ENCODE measurements around the gene KRTAP9-2.
"Not testable (repeated sequence)": the region's sequence is repeated elsewhere in the genome, so short reads cannot be mapped to it uniquely, and the experiment has no call there.

The KRTAP9-2 gene

DNA sequence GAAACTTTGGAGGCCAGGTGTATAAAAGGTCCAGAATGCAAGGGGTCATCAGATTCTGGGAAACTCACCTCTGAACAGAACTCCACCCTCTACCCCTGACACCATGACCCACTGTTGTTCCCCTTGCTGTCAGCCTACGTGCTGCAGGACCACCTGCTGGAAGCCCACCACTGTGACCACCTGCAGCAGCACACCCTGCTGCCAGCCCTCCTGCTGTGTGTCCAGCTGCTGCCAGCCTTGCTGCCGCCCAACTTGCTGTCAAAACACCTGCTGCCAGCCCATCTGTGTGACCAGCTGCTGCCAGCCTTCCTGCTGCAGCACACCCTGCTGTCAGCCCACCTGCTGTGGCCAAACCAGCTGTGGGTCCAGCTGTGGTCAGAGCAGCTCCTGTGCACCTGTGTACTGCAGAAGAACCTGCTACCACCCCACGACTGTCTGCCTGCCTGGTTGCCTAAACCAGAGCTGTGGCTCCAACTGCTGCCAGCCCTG is 11.5 kb downstream of the KRTAP9-2 start, which contains the start of gene KRTAP9-8:
Gene KRTAP9-8, plus strand, starts transcription at position 51 of the 489 bp plus-strand sequence. Its CDS starts 53 bp downstream, at position 104.
- DNase-seq: not testable (repeated sequence)

DNA sequence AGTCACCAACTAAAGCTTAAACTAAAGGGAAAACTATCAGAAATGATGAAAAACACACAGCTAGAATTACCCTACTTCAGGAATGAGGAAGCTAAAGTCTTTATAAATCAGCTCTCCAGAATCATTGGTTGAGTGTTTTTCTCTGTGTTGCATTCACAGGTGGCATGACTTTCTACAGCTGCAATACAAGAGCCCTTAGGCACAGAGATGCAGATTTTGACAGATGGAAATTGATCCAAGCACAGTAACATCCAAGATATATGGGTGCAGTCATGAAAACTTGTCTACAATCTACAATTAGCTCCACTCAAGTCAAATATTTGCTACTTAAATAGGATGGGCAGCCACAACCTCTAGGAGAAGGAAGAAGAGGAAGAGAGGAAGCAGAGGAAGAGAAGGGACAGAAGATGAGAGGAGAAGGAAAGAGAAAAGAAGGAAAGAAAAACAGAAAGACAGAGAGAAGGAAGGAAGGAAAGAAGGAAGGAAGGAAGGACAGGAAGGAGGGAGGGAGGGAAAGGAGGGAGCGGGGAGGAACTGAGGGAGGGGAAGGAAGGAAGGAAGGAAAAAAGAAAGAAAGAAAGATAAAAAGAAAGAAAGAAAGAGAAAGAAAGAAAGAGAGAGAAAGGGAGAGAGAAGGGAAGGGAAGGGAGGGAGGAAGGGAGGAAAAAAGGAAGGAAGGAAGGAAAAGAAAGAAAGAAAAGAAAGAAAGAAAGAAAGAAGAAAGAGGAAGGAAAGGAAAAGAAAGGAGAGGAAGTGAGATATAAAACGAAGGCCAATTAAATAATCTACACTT is 20.7 kb downstream of the KRTAP9-2 start:
- DNase-seq: not testable (repeated sequence)

DNA sequence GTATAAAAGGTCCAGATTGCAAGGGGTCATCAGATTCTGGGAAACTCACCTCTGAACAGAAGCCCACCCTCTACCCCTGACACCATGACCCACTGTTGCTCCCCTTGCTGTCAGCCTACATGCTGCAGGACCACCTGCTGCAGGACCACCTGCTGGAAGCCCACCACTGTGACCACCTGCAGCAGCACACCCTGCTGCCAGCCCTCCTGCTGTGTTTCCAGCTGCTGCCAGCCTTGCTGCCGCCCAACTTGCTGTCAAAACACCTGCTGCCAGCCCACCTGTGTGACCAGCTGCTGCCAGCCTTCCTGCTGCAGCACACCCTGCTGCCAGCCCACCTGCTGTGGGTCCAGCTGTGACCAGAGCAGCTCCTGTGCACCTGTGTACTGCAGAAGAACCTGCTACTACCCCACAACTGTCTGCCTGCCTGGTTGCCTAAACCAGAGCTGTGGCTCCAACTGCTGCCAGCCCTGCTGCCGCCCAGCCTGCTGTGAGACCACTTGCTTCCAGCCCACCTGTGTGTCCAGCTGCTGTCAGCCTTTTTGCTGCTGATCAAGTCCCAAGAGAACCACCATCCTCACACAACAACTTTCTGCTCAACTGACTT is 23.3 kb downstream of the KRTAP9-2 start, which contains the start of gene KRTAP9-4:
Gene KRTAP9-4, plus strand, starts transcription at position 51 of the 604 bp plus-strand sequence. Its CDS starts 34 bp downstream, at position 85.
- DNase-seq: not testable (repeated sequence)

DNA sequence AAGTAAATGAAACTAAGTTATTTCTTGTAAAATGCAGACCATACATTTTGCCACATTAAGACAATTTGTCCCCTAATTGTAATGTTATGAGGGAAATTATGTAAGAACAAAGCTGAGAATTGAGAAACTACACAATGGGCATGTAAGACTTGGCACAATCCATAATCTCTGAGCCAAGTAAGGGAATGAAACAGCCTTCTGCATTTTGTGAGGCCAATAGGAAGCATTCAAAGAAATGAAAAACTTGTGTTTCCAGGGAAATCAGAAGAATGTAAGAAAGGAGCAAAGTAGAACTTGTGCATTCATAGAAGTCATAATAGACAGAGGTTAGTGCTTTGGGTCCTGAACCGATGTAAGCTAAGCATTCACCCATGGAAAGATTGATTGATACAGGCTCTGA is 24.8 kb downstream of the KRTAP9-2 start:
- DNase-seq: no peak

DNA sequence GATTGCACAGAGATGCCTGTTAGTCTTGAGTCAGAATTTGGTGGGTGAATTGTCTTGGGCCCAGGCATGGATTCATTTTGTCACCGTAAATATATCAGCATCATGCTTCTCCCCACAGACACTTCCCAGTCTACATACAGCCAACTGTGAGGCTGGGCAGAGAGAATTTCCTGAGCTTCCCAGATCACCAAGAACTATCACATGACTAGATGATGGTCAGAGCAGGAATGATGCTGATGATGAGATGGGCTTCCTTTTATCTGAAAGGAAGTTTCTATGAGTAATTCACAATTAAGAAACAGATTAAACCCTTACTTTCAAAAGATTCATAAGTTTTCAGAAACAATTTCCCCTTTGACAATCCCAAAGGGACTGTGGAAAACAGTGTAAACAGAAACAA is 28.4 kb downstream of the KRTAP9-2 start:
- no peak for DNase-seq

DNA sequence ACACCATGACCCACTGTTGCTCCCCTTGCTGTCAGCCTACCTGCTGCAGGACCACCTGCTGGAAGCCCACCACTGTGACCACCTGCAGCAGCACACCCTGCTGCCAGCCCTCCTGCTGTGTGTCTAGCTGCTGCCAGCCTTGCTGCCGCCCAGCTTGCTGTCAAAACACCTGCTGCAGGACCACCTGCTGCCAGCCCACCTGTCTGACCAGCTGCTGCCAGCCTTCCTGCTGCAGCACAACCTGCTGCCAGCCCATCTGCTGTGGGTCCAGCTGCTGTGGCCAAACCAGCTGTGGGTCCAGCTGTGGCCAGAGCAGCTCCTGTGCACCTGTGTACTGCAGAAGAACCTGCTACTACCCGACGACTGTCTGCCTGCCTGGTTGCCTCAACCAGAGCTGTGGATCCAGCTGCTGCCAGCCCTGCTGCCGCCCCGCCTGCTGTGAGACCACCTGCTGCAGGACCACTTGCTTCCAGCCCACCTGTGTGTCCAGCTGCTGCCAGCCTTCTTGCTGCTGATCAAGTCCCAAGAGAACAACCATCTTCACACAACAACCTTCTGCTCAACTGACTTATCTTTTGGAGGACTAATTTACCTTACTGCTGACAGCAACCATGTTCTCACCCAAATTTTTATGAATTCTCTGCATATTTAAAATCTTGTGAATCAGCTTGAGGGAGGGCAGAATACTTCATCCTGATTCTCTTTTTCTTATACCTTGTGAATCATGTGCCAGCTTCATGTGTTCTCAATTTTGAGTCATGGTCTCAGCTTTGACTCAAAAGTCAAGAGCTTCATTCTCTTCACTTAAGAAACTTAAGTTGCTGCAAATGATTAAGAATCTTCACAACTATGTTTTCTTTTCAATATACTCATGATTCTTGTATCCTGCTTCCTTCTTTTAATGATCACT is 29.2 kb downstream of the KRTAP9-2 start, which contains the start of gene KRTAP9-9:
Gene KRTAP9-9, plus strand, starts transcription at position 4 of the 910 bp plus-strand sequence.
- not testable (repeated sequence) for DNase-seq

DNA sequence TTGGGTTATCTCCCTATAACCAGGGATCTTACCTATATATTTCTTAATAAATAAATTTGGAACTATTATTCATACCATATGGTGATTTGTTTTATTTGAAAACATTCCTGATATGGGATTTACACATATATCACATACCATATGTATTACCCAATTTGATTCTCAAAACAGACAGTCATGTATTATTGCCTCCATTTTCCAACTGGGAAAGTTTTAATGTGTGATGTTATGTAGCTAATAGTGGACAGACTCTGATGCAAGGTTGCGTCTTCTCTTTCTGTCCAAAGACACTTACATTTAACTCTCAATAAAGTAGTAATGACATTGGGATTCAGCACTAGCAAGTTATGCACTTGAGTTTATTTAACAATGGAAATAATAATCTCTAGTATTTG is 29.8 kb downstream of the KRTAP9-2 start:
- DNase-seq: no peak

DNA sequence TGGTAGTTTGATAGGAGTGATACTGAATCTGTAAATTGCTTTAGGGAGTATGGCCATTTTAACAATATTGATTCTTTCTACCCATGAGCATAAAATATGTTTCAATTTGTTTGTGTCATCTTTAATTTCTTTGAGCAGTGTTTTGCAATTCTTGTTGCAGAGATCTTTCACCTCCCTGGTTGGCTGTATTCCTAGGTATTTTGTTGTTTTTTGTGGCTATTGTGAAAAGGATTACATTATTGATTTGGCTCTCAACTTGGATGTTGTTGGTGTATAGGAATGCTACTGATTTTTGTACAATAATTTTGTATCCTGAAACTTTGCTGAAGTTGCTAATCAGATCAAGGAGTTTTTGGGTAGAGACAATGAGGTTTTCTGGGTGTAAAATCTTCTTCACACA is 32.0 kb downstream of the KRTAP9-2 start:
- no peak for DNase-seq

DNA sequence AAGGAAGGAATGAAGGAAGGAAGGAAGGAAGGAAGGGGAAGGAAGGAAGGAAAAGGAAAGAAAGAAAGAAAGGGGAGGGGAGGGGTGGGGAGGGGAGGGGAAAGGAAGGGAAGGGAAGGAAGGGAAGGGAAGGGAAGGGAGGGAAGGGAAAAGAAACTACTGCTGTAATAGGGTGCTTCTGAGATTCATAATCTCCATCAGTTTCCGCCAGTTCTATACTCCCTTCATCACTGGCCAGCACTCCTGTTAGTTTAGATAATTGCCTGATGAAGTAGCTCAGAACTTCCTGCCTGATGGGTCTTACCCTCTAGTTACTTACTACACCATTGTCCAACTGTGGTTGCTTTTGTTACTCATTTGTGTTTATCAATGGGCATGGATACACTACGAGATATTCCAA is 36.8 kb downstream of the KRTAP9-2 start:
- DNase-seq: no peak

DNA sequence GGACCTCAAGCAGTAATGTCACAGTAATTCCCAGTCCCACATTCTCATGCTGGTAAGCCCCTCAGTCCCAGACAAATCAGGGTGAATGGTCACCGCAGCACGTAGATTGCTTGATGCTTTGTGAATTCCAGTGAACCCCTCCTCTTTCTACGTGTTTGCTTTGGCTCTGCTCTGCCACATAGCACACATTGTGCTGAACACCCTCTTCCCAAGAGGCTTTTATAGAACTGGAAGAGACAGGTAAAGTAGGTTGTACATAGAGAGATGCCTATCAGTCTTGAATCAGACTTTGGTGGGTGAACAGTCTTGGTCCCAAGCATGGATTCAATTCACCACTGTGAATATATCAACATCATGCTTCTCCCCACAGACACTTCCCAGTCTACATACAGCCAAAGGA is 38.2 kb downstream of the KRTAP9-2 start:
- no peak for DNase-seq

DNA sequence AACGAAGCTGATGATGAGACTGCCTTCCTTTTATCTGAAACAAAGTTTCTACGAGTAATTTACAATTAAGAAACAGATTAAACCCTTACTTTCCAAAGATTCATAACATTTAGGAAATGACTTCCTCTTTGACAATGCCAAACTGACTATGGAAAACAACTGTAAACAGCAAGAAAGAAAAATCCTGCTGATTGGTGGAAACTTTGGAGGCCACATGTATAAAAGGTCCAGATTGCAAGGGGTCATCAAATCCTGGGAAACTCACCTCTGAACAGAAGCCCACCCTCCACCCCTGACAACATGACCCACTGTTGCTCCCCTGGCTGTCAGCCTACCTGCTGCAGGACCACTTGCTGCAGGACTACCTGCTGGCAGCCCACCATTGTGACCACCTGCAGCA is 38.6 kb downstream of the KRTAP9-2 start, which contains the start of gene KRTAP9-6:
Gene KRTAP9-6, plus strand, starts transcription at position 301 of the 400 bp plus-strand sequence. Its CDS starts 0 bp downstream, at position 301.
- DNase-seq: no peak

DNA sequence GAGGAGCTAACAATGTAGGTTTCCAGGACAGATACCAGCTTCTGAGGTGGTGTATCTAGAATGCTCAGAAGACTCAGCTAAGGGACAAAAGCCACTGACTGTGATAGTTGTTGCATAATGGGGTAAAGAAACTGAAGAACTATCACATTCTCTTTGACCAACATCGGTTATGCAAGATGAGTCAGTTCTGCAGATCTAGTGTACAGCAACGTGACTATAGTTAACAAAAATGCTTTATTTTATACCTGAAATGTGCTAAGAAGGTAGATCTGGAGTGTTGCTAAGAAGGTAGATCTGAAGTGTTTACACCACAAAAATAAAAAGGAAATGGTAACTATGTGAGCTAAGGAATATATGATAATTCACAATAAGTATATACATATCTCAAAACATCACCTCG is 41.3 kb downstream of the KRTAP9-2 start:
- no peak for DNase-seq

DNA sequence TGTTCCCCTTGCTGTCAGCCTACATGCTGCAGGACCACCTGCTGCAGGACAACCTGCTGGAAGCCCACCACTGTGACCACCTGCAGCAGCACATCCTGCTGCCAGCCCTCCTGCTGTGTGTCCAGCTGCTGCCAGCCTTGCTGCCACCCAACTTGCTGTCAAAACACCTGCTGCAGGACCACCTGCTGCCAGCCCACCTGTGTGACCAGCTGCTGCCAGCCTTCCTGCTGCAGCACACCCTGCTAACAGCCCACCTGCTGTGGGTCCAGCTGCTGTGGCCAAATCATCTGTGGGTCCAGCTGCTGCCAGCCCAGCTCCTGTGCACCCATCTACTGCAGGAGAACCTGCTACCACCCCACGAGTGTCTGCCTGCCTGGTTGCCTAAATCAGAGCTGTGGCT is 44.9 kb downstream of the KRTAP9-2 start:
- not testable (repeated sequence) for DNase-seq

DNA sequence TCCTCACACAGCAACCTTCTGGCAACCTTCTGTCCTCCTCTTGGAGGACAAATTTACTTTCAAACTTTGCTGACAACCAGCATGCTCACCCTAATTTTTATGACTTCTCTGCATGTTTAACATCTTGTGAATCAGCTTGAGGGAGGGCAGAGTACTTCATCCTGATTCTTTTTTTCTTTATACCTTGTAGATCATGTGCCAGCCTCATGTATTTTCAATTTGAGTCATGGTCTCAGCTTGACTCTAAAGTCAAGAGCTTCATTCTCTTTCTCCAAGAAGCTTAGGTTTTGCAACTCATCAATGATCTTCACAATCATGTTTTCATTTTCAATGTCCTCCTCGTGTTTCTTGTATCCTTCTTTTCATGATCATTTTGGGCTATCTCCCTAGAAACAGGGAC is 45.4 kb downstream of the KRTAP9-2 start:
- no peak for DNase-seq

DNA sequence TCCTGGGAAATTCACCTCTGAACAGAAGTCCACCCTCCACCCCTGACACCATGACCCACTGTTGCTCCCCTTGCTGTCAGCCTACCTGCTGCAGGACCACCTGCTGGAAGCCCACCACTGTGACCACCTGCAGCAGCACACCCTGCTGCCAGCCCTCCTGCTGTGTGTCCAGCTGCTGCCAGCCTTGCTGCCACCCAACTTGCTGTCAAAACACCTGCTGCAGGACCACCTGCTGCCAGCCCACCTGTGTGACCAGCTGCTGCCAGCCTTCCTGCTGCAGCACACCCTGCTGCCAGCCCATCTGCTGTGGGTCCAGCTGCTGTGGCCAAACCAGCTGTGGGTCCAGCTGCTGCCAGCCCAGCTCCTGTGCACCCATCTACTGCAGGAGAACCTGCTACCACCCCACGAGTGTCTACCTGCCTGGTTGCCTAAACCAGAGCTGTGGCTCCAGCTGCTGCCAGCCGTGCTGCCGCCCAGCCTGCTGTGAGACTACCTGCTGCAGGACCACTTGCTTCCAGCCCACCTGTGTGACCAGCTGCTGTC is 49.3 kb downstream of the KRTAP9-2 start, which contains the start of gene KRTAP9-7:
Gene KRTAP9-7, plus strand, starts transcription at position 51 of the 543 bp plus-strand sequence. Its CDS starts 0 bp downstream, at position 51.
- not testable (repeated sequence) for DNase-seq
